A549 (cell line): ENCODE results near the gene PRSS27. TPM values are rescaled to one million over a fixed set of nuclear protein-coding genes. Genes with fewer than 3 reads are reported as not detected.

Source experiments
- ATAC-seq, 2 experiments: fragments of 200-7000 bp in 1 of 2; fragments of >200 bp in 1 of 2; cut with Nextera tagmentation in 1 of 2; cut with Tn5 transposase in 1 of 2; 3 replicates each; pipeline versions ENCODE4 v1.8.0 to v1.9.1; 2018 to 2020; ENCODE audit warnings: mild to moderate bottlenecking in 1 of 2, moderate library complexity in 1 of 2
- CTCF ChIA-PET: fragments of 300-600 bp; sonication (Branson Sonifier 250); formaldehyde crosslinking; extraction: SDS; loops from one replicate; lab custom pipeline; 2021; ENCODE audit warnings: antibody characterized with exemption, inconsistent platforms; lab: Yijun Ruan, JAX
- POLR2A ChIA-PET: fragments of 350-600 bp; formaldehyde crosslinking; extraction: SDS; loops from one replicate; lab custom pipeline; 2021; ENCODE audit warnings: antibody characterized with exemption, inconsistent platforms; lab: Yijun Ruan, JAX
- DNase-seq, 2 experiments: peaks; one replicate each; pipeline versions ENCODE4 v3.0.0 to v3.0.0-alpha.2; 2011 to 2016; ENCODE audit warnings: low read depth in 1 of 2, low spot score in 1 of 2
- FAIRE-seq: peaks from 2 replicates; lab custom pipeline; 2011; peaks lifted over from hg19 to GRCh38; lab: Jason Lieb, UNC
- H3K27ac ChIP-seq, 2 experiments: fragments of >200 bp; sonication (Bioruptor Twin); formaldehyde crosslinking; 3 replicates each; pipeline ENCODE4 v1.5.1; 2016 to 2017
- H3K4me1 ChIP-seq: fragments of >200 bp; sonication (Bioruptor Twin); formaldehyde crosslinking; 3 replicates; pipeline ENCODE4 v1.6.1; 2016
- H3K4me2 ChIP-seq: fragments of >200 bp; sonication (Bioruptor Twin); formaldehyde crosslinking; 3 replicates; pipeline ENCODE4 v1.6.1; 2016
- H3K4me3 ChIP-seq: fragments of >200 bp; sonication (Bioruptor Twin); formaldehyde crosslinking; 3 replicates; pipeline ENCODE4 v1.5.1; 2016
- H3K9me3 ChIP-seq: fragments of >200 bp; sonication (Bioruptor Twin); formaldehyde crosslinking; 3 replicates; pipeline ENCODE4 v1.6.1; 2016
- BHLHE40 ChIP-seq: IDR thresholded peaks from 2 replicates; pipeline ENCODE4 v1.6.1; 2012; ENCODE audit warnings: low read depth, low read length, inconsistent platforms
- CEBPB ChIP-seq, 2 experiments: fragments of >200 bp in 1 of 2; sonication (Bioruptor Twin) in 1 of 2; formaldehyde crosslinking in 1 of 2; IDR thresholded peaks; 2 replicates each; pipeline ENCODE4 v1.6.1; 2012 to 2016
- CHD4 ChIP-seq: fragments of 200-600 bp; sonication (generic); IDR thresholded peaks from 2 replicates; pipeline ENCODE4 v1.6.1; 2016; ENCODE audit warnings: antibody characterized with exemption, mild to moderate bottlenecking, borderline replicate concordance
- EP300 ChIP-seq, 2 experiments: fragments of >200 bp; sonication (Bioruptor Twin); formaldehyde crosslinking; IDR thresholded peaks; 2 replicates in 1 of 2; 3 replicates in 1 of 2; pipeline ENCODE4 v1.6.1; 2016 to 2017
- FOSB ChIP-seq: fragments of 250-450 bp; sonication (Bioruptor Pico); IDR thresholded peaks from 2 replicates; pipeline ENCODE4 v1.5.0; 2020; ENCODE audit warnings: mild to moderate bottlenecking, moderate library complexity
- GATA3 ChIP-seq: IDR thresholded peaks from 2 replicates; pipeline ENCODE4 v1.6.1; 2012; ENCODE audit warnings: borderline replicate concordance
- HEYL ChIP-seq: fragments of 250-450 bp; sonication (Bioruptor Pico); IDR thresholded peaks from 2 replicates; pipeline ENCODE4 v1.8.0; 2021; ENCODE audit warnings: mild to moderate bottlenecking, moderate library complexity
- JUN ChIP-seq, 2 experiments: fragments of >200 bp; sonication (Bioruptor Twin); formaldehyde crosslinking; IDR thresholded peaks; 2 replicates in 1 of 2; 3 replicates in 1 of 2; pipeline ENCODE4 v1.6.1; 2016 to 2017
- KDM1A ChIP-seq: fragments of 200-600 bp; sonication (generic); IDR thresholded peaks from 2 replicates; pipeline ENCODE4 v1.6.1; 2016; ENCODE audit warnings: low read depth, mild to moderate bottlenecking
- MAX ChIP-seq: IDR thresholded peaks from 2 replicates; pipeline ENCODE4 v1.6.1; 2012
- NPAS2 ChIP-seq: fragments of 250-450 bp; sonication (Bioruptor Pico); IDR thresholded peaks from 2 replicates; pipeline ENCODE4 v1.8.0; 2022; ENCODE audit warnings: mild to moderate bottlenecking, moderate library complexity, borderline replicate concordance
- NR3C1 ChIP-seq: fragments of >200 bp; sonication (Bioruptor Twin); formaldehyde crosslinking; IDR thresholded peaks from 3 replicates; pipeline ENCODE4 v1.6.1; 2017
- PHF8 ChIP-seq: fragments of 200-600 bp; sonication (generic); IDR thresholded peaks from 2 replicates; pipeline ENCODE4 v1.6.1; 2016; ENCODE audit warnings: low read depth, mild to moderate bottlenecking, antibody characterized with exemption, moderate library complexity, borderline replicate concordance
- REST ChIP-seq: fragments of 200-600 bp; sonication (generic); IDR thresholded peaks from 2 replicates; pipeline ENCODE4 v1.6.1; 2016; ENCODE audit warnings: antibody characterized with exemption, mild to moderate bottlenecking, moderate library complexity
- ZC3H11A ChIP-seq: fragments of 450-650 bp; IDR thresholded peaks from 2 replicates; pipeline ENCODE4 v1.6.1; 2014; ENCODE audit warnings: antibody characterized with exemption, mild to moderate bottlenecking
- ZNF302 ChIP-seq: fragments of 250-450 bp; sonication (Bioruptor Pico); IDR thresholded peaks from 2 replicates; pipeline ENCODE4 v1.9.0; 2021; ENCODE audit warnings: inconsistent platforms, mild to moderate bottlenecking, moderate library complexity
- WGBS: methylation state at CpG from one replicate; pipeline ENCODE4 v1.1.6; 2017; ENCODE audit errors: missing lambda C conversion rate; 5-methylcytosine and 5-hydroxymethylcytosine counted together
- polyA plus RNA-seq, 4 experiments: library from polyadenylated mRNA; depleted of rRNA in 3 of 4; stranded (reverse); fragments of >200 nt; fragmentation: RNase III in 1 of 4; extraction: RNeasy Plus Mini Kit Qiagen cat#74134 plus additional on column Dnase treatment in 1 of 4; gene quantifications; 2 replicates in 3 of 4; 3 replicates in 1 of 4; pipeline ENCODE4 v1.2.3, GENCODE V29; 2011 to 2017
- TF ChIP-seq, protein P1 (sequence below): fragments of 250-450 bp; sonication (Bioruptor Pico); IDR thresholded peaks from 2 replicates; pipeline ENCODE4 v1.5.0; 2021; ENCODE audit warnings: mild to moderate bottlenecking, moderate library complexity, borderline replicate concordance

Gene PRSS27
- polyA plus RNA-seq, 2 of the 4 experiments (the other 2 are of a cell fraction), result 1.00 to 1.2 TPM

GRCh38 chr16:2740476-2740875, 20.5 kb upstream of the PRSS27 start (continued):
- TF ChIP-seq REST (no peak), FOSB (no peak), BHLHE40 (no peak), KDM1A (no peak), EP300 (IDR thresholded peaks at IDR 0.05) (no peak)
- TF ChIP-seq, all 56 proteins: peak for 0

DNA sequence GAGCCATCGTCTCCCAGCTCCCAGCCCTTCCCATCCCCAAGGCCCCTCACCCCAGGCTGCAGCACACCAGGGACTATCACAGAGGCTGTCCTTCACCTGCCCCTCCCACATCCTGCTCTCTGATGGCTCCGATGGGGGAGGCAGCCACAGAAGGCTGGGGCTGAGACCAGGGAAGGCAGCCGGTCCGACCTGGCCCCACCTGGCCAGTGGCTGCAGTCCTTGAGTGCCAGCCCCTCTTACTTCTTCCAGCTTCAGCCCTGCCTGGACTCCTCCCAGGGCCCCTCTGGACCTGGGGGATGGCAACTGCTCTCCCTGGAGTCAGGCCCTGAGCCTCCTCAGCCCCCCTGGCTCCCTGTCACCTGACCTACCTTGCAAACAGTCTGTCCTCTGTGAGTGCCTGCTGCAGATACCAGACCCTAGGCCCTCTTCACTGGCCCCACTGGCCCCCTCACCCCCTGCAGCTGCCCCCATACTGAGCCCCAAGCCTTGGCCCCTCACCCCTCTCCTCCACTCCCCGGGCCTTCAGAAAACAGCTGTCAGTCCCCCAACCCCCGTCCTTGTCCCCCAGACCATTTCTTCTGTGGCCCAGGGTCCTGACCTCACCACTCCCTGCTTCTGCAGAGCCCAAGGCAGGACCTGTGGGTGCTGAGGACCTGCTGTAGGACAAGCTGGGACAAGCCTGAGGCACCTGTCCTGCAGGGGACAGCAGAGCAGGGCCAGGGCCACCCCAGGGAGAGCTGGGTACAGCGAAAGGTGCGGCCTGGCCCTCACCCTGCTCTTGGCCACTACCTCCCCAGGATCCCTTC, 19.8 kb upstream of the PRSS27 start:
- POLR2A ChIA-PET, result interaction anchor here (0.5 kb wide), 1 partner anchor 224 kb away, joined by 3 read pairs; no protein-coding TSS in a partner anchor
- peak overlapping the region in 1 of 2 experiments; percentile 54; a peak in 4 of 6 replicates for H3K27ac ChIP-seq
- no peaks in the 10 kb centered on the region for H3K9me3 ChIP-seq
- H3K4me3 ChIP-seq, result no peak overlapping the region
- no peaks in the 10 kb centered on the region for H3K4me1 ChIP-seq
- FAIRE-seq (no peak), ATAC-seq (no peak; a peak in 1 of 6 replicates), DNase-seq (no peak)
- WGBS, result 84% methylated on average over 6 of the region's 8 CpGs
- H3K4me2 ChIP-seq, result no peak overlapping the region
- CTCF ChIA-PET, result interaction anchor here (0.6 to 3.3 kb wide), 5 partner anchors 10 to 187 kb away, joined by 3 to 12 read pairs (median 5); partner anchors contain the start of gene SRRM2
- TF ChIP-seq MAX (no peak), GATA3 (no peak), NPAS2 (no peak), KDM1A (no peak), ZNF302 (CRISPR knock-in tag) (no peak), JUN (IDR thresholded peaks at IDR 0.05) (no peak), NR3C1 (no peak), REST (no peak), CEBPB (IDR thresholded peaks at IDR 0.05) (no peak), CHD4 (no peak), ZC3H11A (no peak), HEYL (no peak), PHF8 (no peak)
- TF ChIP-seq, protein P1, sequence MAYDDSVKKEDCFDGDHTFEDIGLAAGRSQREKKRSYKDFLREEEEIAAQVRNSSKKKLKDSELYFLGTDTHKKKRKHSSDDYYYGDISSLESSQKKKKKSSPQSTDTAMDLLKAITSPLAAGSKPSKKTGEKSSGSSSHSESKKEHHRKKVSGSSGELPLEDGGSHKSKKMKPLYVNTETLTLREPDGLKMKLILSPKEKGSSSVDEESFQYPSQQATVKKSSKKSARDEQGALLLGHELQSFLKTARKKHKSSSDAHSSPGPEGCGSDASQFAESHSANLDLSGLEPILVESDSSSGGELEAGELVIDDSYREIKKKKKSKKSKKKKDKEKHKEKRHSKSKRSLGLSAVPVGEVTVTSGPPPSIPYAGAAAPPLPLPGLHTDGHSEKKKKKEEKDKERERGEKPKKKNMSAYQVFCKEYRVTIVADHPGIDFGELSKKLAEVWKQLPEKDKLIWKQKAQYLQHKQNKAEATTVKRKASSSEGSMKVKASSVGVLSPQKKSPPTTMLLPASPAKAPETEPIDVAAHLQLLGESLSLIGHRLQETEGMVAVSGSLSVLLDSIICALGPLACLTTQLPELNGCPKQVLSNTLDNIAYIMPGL (CRISPR knock-in tag), result no peak
